Keratinocyte (primary cell): ENCODE data around the gene U2SURP.

Experiments
- EZH2 ChIP-seq: IDR thresholded peaks from one replicate; pipeline ENCODE4 v1.6.1; 2012; ENCODE audit warnings: inconsistent platforms, mild to moderate bottlenecking, low read length, moderate library complexity
- TF ChIP-seq, protein P1 (sequence below), 3 experiments: IDR thresholded peaks in 1 of 3; conservative IDR thresholded peaks in 1 of 3; optimal IDR thresholded peaks in 1 of 3; 2 replicates in 2 of 3; 3 replicates in 1 of 3; pipeline versions ENCODE3 to v1.5.1; 2011; ENCODE audit warnings: low read length in 3 of 3, mild to moderate bottlenecking in 3 of 3, moderate library complexity in 2 of 3, control low read depth in 1 of 3, inconsistent platforms in 1 of 3; ENCODE audit not compliant: insufficient read depth in 2 of 3; ENCODE audit errors: extremely low read depth in 1 of 3

DNA sequence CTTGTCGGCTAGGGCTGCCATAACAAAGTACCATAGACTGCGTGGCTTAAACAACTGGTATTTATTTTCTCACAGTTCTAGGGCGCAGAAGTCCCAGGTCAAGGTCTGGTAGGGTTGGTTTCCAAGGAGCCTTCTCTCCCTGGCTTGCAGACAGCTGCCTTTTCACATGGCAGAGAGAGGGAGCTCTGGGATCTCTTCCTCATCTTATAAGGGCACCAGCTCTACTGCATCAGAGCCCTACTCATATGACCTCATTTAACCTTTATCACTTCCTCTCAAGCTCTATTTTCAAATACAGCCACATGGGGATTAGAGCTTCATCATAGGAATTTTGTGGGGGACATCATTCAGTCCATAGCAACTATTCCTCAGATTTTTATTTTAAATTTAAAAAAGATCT lies 20.3 kb upstream of the U2SURP start:
- TF ChIP-seq, protein P1, sequence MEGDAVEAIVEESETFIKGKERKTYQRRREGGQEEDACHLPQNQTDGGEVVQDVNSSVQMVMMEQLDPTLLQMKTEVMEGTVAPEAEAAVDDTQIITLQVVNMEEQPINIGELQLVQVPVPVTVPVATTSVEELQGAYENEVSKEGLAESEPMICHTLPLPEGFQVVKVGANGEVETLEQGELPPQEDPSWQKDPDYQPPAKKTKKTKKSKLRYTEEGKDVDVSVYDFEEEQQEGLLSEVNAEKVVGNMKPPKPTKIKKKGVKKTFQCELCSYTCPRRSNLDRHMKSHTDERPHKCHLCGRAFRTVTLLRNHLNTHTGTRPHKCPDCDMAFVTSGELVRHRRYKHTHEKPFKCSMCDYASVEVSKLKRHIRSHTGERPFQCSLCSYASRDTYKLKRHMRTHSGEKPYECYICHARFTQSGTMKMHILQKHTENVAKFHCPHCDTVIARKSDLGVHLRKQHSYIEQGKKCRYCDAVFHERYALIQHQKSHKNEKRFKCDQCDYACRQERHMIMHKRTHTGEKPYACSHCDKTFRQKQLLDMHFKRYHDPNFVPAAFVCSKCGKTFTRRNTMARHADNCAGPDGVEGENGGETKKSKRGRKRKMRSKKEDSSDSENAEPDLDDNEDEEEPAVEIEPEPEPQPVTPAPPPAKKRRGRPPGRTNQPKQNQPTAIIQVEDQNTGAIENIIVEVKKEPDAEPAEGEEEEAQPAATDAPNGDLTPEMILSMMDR (optimal IDR thresholded peaks at IDR 0.05 in 1 of 3, IDR thresholded peaks at IDR 0.05 in 1 of 3, conservative IDR thresholded peaks at IDR 0.05 in 1 of 3; ENCODE audit: extremely low read depth in 1 of 3, insufficient read depth in 2 of 3, low read length in 3 of 3) = peak in 2 of 3 experiments; percentile 2 to 6
- TF ChIP-seq EZH2 = no peak
